Neural cell (in vitro differentiated cells): ENCODE measurements around the gene BGN. TPM values are rescaled to one million over a fixed set of nuclear protein-coding genes. Genes with fewer than 3 reads are reported as not detected.

ENCODE experiments used
- H2AFZ ChIP-seq: fragments of 200-600, 300-800 bp; sonication (generic), shearing (Covaris generic); 2 replicates; pipeline ENCODE4 v1.6.0; 2014; ENCODE audit warnings: low read depth, mild to moderate bottlenecking, antibody characterized with exemption, low read length, moderate library complexity
- H3F3A ChIP-seq: fragments of 200-600 bp; shearing (Covaris generic); 2 replicates; pipeline ENCODE4 v1.6.1; 2016; ENCODE audit warnings: mild to moderate bottlenecking, moderate library complexity, mixed read lengths, antibody characterized with exemption, low read length; ENCODE audit not compliant: insufficient read depth, poor library complexity, severe bottlenecking
- H3K27ac ChIP-seq: fragments of 200-600, 300-800 bp; sonication (generic), shearing (Covaris generic); 2 replicates; pipeline ENCODE4 v1.5.1; 2014; ENCODE audit warnings: mild to moderate bottlenecking, low read length, moderate library complexity
- H3K27me3 ChIP-seq: fragments of 300-800, 200-600 bp; sonication (generic), shearing (Covaris generic); 2 replicates; pipeline ENCODE4 v1.6.0; 2014; ENCODE audit warnings: mild to moderate bottlenecking, low read depth, low read length, moderate library complexity; ENCODE audit not compliant: insufficient read depth
- H3K36me3 ChIP-seq: fragments of 300-800, 200-600 bp; sonication (generic), shearing (Covaris generic); 2 replicates; pipeline ENCODE4 v1.5.1; 2014; ENCODE audit warnings: mild to moderate bottlenecking, antibody characterized with exemption, low read length, moderate library complexity; ENCODE audit not compliant: insufficient read depth
- H3K4me2 ChIP-seq: fragments of 300-800, 200-600 bp; sonication (generic), shearing (Covaris generic); 2 replicates; pipeline ENCODE4 v1.6.0; 2014; ENCODE audit warnings: mild to moderate bottlenecking, low read length
- H3K4me3 ChIP-seq: fragments of 300-800, 200-600 bp; sonication (generic), shearing (Covaris generic); 2 replicates; pipeline ENCODE4 v1.5.1; 2014; ENCODE audit warnings: mild to moderate bottlenecking, low read length, moderate library complexity
- H3K79me2 ChIP-seq: fragments of 200-600 bp; shearing (Covaris generic); replicated peaks from 2 replicates; pipeline ENCODE4 v1.6.0; 2014; ENCODE audit warnings: mild to moderate bottlenecking, low read length, moderate library complexity; ENCODE audit not compliant: insufficient read depth
- H3K9ac ChIP-seq: fragments of 300-800, 200-600 bp; sonication (generic), shearing (Covaris generic); 2 replicates; pipeline ENCODE4 v1.6.1; 2016; ENCODE audit warnings: mild to moderate bottlenecking, low read length, mixed read lengths
- H3K9me2 ChIP-seq: fragments of 200-600 bp; shearing (Covaris generic); 2 replicates; pipeline ENCODE4 v1.6.1; 2016; ENCODE audit warnings: mild to moderate bottlenecking, low read length, mixed read lengths; ENCODE audit not compliant: insufficient read depth
- H3K9me3 ChIP-seq: fragments of 200-600, 300-800 bp; sonication (generic), shearing (Covaris generic); 2 replicates; pipeline ENCODE4 v1.6.1; 2016; ENCODE audit warnings: mild to moderate bottlenecking, mixed run types, low read length, moderate library complexity, mixed read lengths
- H4K20me1 ChIP-seq: fragments of 200-600 bp; shearing (Covaris generic); 2 replicates; pipeline ENCODE4 v1.6.1; 2016; ENCODE audit warnings: mild to moderate bottlenecking, mixed run types; ENCODE audit not compliant: insufficient read depth
- CTCF ChIP-seq: fragments of 450-650 bp; IDR thresholded peaks from 2 replicates; pipeline ENCODE4 v1.5.1; 2014; ENCODE audit warnings: antibody characterized with exemption, mild to moderate bottlenecking, moderate library complexity; ENCODE audit not compliant: poor library complexity, severe bottlenecking
- EP300 ChIP-seq: fragments of 450-650 bp; conservative IDR thresholded peaks from 2 replicates; pipeline ENCODE4 v1.6.1; 2014; ENCODE audit warnings: antibody characterized with exemption, mild to moderate bottlenecking, moderate library complexity; ENCODE audit not compliant: poor library complexity, severe bottlenecking
- EZH2 ChIP-seq: fragments of 200-600, 300-800 bp; shearing (Covaris generic), sonication (generic); IDR thresholded peaks from 2 replicates; pipeline ENCODE4 v1.6.1; 2014; ENCODE audit warnings: antibody characterized with exemption, low read length, borderline replicate concordance, mild to moderate bottlenecking; ENCODE audit not compliant: insufficient read depth, poor library complexity, severe bottlenecking
- MXI1 ChIP-seq: fragments of 450-650 bp; conservative IDR thresholded peaks from 2 replicates; pipeline ENCODE4 v1.6.1; 2014; ENCODE audit warnings: antibody characterized with exemption, mild to moderate bottlenecking; ENCODE audit not compliant: poor library complexity, severe bottlenecking
- POLR2AphosphoS5 ChIP-seq: IDR thresholded peaks from 2 replicates; pipeline ENCODE4 v1.6.1; 2012
- RAD21 ChIP-seq: fragments of 450-650 bp; conservative IDR thresholded peaks from 2 replicates; pipeline ENCODE4 v1.6.1; 2014; ENCODE audit warnings: antibody characterized with exemption, mild to moderate bottlenecking, moderate library complexity
- REST ChIP-seq: IDR thresholded peaks from 2 replicates; pipeline ENCODE4 v1.6.1; 2012; ENCODE audit warnings: borderline replicate concordance
- SMC3 ChIP-seq: fragments of 450-650 bp; conservative IDR thresholded peaks from 2 replicates; pipeline ENCODE4 v1.6.1; 2014; ENCODE audit warnings: antibody characterized with exemption, mild to moderate bottlenecking, moderate library complexity; ENCODE audit not compliant: poor library complexity
- TAF1 ChIP-seq: IDR thresholded peaks from 2 replicates; pipeline ENCODE4 v1.6.1; 2012; ENCODE audit warnings: low read depth
- polyA plus RNA-seq: library from polyadenylated mRNA; depleted of rRNA; stranded (reverse); fragments of >200 nt; gene quantifications from 2 replicates; pipeline ENCODE4 v1.2.3, GENCODE V29; 2014

BGN gene
- polyA plus RNA-seq, 1 donor from 2014 or later = not detected

- Histone ChIP-seq H3K27ac (no peak overlapping the region), H3K9me3 (no peaks in the 10 kb centered on the region), H3K9ac (no peak overlapping the region), H3K4me3 (no peak overlapping the region), H3K36me3 (no peaks in the 10 kb centered on the region), H4K20me1 (no peaks in the 10 kb centered on the region), H3K4me2 (no peak overlapping the region), H3K79me2 (no peaks in the 10 kb centered on the region), H2AFZ (no peak overlapping the region), H3K9me2 (no peaks in the 10 kb centered on the region), H3K27me3 (no peaks in the 10 kb centered on the region), H3F3A (no peaks in the 10 kb centered on the region)
- TF ChIP-seq MXI1 = no peak
- no peak for TF ChIP-seq SMC3
Measured at GRCh38 chrX:153468008-153468580, 26.7 kb upstream of the BGN start.

- Histone ChIP-seq H4K20me1 (no peaks in the 10 kb centered on the region), H3K36me3 (no peaks in the 10 kb centered on the region), H3K4me2 (no peak overlapping the region), H3K9me2 (no peaks in the 10 kb centered on the region), H3K79me2 (no peaks in the 10 kb centered on the region), H3K27ac (no peak overlapping the region), H3F3A (no peaks in the 10 kb centered on the region), H2AFZ (no peak overlapping the region), H3K4me3 (peak overlapping the region; percentile 81), H3K9ac (peak overlapping the region; percentile 50), H3K27me3 (no peaks in the 10 kb centered on the region), H3K9me3 (no peaks in the 10 kb centered on the region)
- TF ChIP-seq MXI1 (peak; percentile 75), TAF1 (no peak), REST (no peak), EP300 (no peak), POLR2AphosphoS5 (no peak), SMC3 (peak; percentile 27), RAD21 (peak; percentile 22), EZH2 (no peak), CTCF (peak; percentile 49)
Measured at GRCh38 chrX:153469811-153470410, 24.9 kb upstream of the BGN start.
